Activated CD4-positive, alpha-beta T cell treated with anti-CD3 and anti-CD28 coated beads, Interleukin-2, Interleukin-4, amounts not matched to agents 100 ng/mL and 50 ng/mL, durations not matched to agents 16 hours and 8 hours (primary cell): Measurements from ENCODE around the gene INCENP.
"Not testable (repeated sequence)": the region's sequence is repeated elsewhere in the genome, so short reads cannot be mapped to it uniquely, and the experiment has no call there.

ENCODE experiments used
- DNase-seq: peaks from one replicate; pipeline ENCODE4 v3.0.0-alpha.2; 2020; ENCODE audit warnings: low spot score

INCENP gene

DNA sequence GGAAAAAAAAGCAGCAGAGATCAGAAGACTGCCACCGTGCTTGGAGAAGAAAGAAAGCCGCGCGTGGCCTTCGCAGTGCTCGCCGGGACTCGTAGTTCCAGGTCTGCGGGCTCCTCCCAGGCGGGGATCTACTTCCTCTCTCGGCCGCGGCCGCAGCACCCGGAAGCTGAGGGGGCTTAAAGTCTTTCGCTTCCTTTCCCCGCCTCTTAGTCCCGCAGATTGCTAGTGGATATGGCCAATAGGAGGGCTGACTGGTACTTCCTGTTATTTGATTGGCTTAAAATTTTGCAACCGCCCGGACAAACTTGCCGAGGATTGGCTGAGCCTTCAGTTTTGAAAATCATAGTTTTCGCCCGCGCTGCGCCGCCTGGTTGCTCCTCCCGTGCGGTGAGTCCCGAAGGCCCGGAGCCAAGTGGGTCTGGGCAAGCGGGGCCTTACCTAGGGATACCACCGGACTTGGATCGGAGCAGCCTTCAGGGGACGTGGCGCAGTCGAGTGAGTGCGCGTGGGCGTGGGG, at the start of gene INCENP:
INCENP (plus strand) TSS at position 343 of the 517 bp plus-strand sequence. CDS start 4,151 bp downstream, outside the sequence.
- DNase-seq = peak; percentile 98

DNA sequence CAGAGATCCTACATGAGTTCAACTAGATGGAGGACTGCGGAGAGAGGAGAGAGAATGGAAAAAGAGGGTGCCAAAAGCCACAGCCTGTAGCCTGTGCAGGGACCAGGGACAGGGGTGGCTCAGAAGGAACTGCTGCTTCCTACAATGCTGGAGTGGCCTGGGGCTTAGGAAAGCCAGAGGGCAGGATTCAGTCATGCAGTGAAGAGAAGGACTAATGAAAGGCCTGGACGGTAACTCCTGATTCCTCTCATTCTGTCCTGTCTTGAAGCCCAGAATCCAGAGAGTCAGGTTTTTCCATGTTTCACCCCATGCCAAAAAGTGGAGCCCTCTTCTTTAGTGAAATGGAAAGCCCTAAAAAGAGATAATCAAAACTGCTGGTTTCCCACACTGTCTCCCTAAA, 48.4 kb upstream of the INCENP start:
- no peak for DNase-seq

DNA sequence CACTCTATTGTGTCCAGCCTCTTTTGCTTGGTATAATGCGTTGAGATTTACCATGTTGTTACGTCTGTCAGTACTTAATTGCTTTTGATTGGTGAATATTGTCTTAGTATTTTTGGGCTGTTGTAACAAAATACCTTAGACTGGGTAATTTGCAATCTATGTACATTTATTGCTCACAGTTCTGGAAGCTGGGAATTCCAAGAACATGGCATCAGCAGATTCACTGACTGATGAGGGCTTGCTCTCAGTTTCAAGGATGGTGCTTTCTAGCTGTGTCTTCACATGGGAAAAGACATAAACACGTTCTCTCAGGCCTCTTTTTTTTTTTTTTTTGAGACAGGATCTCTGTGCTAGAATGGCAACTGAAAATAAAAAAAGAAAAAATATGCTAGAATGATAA, 46.7 kb upstream of the INCENP start:
- DNase-seq = no peak

DNA sequence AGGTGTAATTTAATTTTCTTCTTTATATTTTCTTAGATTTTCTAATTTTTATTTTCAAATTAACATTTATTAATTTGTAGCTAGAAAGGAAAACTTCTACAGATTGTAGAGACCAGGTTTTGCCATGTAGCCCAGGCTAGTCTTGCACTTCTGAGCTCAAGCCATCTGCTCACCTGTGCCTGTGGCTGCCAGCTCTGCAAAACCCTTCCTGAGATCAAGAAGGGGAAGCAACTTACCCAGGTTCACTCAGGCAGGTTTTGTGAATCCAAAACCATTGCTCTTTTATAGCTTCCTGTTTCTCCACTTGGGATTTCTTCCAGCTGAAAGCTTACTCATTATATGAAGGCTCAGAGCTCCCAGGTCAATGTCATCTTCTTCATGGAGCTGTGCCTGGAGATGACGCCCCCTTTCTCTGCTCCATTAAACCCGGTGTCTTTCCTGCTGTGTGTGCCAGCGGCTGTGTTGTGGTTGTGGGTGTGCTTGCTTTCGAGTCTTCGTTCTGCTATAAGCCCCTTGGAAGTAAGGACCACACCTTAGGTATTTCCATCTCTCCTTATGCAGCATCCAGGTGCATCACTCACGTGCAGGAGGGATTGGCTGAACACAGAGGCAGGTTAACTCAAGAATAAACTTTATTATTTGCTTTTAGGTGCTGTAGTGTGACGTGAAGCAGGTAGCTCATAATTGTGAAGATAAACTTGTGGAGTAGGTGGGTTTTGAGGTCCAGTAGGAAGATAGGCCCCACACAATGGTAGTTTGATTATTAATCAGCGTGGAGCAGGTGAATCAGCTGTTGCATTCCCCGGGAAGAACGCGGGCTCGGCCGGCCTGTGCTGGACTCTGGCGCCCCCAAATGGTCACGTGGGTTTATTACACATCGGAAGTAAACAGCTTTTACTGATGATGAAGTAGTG, 42.2 kb upstream of the INCENP start:
- DNase-seq = peak; percentile 75

DNA sequence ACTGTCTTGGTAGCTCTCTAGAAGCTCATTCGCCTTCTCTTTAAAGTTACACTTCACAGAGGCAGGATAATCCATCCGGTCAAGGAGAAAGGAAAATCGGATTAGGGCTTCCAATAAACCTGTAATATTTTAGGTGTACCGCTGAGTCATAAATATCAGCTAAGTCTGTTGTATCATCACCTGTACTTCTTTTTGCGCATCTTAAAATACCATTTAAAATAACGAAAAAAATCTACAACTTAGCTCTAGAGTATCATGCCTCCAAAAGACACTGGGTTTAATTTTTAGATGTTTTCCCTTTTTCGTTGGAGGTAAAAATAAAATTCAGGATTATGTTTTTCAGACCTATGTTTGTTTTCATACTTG, 41.5 kb upstream of the INCENP start:
- no peak for DNase-seq

DNA sequence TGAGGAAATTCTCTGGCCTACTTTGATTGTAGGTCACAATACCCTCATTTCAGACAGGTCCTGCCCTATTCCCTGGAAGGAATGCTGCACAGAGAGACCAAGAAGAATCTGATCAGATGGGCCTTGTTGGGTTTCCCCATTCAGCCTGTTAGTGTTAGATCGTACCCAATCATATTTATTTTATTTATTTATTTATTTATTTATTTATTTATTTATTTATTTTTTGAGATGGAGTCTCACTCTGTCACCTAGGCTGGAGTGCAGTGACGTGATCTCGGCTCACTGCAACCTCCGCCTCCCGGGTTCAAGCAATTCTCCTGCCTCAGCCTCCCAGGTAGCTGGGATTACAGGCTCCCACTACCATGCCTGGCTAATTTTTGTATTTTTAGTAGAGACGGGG, 39.0 kb upstream of the INCENP start:
- not testable (repeated sequence) for DNase-seq

DNA sequence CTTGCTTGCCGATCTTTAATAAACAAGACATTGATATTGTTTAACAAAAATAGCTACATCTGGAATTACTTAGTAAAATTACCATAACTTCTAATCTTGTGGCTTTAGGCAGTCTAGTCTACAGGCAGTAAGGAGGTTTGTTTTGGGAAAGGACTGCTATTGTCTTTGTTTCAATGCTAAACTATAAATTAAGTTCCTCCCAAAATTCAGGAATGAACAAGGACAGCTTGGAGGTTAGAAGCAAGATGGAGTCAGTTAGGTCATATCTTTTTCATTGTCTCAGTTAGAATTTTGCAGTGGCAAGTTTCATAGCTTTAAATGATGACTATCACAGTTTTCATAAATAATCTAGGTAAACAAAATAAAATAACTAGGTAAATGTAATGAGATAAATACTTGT, 36.1 kb upstream of the INCENP start:
- no peak for DNase-seq

DNA sequence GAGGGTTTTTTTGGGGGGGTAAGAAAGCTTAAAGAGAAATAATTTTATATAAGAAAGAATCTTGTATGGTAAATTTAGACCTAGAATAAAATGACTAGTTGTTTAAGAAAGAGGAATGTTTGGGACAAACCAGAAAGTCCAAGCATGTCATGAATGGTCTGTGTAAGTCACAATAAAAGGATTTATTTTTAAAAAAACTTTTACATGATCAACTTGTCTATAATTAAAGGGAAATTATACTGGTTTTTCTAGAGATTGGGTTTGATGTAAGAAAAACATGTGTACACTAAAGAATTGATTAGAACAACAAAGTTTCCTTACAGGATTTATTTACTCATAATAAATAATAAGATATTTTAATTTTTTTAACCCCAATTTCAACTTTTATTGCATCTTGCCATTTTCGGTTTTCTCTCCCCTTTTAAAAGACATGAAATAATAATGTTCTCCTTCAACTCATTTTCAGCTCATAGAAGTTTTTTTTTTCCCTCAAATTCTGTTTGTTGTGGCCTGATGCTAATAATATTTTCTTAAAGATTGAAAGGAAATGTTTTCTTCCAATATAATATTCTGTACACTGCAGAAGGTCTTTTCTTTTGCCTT, 35.4 kb upstream of the INCENP start:
- no peak for DNase-seq

DNA sequence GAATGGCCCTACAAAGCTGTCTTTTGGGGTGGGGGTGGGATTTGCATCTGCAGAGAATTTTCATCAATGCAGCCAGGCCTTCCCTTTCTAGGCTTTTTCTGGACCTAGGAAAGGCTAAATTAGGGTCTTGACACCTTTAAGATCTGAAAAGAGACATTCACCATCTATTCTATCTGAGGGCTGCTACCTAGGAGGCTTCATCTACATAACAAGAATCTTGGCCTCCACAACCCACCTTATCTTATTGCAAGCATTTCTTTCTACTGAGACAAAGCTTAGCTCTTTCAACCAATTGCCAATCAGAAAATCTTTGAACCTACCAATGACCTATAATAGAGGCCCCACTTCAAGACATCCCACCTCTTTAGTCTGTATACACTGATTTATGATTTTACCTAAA, 20.7 kb upstream of the INCENP start:
- DNase-seq = no peak

DNA sequence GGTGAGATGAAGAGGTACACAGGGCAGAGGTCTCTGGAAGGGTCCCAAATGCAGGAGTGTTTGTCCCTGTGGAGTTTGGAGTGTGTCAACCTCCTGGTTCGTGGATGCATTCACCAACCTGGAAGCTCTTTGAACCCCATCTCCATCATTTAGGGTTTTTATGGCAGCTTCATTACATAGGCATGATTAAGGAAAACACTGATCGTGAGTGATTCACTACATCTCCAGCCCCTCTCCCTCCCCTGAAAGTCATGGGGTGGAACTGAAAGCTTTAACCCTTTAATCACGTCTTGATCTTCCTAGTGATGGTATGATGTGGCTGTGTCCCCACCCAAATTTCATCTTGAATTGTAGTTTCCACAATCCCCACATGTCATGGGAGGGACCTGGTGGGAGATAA, 19.8 kb upstream of the INCENP start:
- DNase-seq = no peak

DNA sequence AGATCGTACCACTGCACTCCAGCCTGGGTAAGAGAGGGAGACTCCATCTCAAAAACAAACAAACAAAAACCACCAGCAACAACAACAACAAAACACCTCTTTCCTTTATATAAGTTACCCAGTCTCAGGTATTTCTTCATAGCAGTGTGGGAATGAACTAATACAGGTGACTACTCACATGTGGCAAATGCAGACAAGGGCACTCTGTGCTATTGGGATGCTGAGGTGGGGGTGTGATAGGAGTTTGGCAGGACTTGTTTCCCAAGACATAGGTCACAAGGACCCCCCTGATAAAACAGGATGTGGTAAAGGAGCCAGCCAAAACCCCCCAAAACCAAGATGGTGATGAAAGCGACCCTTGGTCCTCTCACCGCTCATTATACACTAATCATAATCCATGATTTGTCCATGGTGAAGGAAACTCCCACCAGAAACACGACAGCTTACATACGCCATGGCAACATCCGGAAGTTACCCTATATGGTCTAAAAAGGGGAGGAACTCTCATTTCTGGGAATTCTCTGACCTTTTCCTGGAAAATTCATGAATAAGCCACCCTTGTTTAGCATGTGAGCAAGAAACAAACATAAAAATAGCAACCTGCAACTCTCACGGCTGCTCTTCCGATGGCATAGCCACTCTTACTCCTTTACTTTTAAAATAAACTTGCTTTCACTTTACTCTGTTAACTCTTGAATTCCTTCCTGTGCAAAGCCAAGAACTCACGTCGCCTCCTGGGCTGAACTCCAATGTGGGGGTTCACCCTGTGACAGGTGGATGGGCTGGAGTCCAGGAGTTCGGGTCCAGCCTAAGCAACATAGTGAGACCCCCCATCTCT, 18.8 kb upstream of the INCENP start:
- peak; percentile 57 for DNase-seq

DNA sequence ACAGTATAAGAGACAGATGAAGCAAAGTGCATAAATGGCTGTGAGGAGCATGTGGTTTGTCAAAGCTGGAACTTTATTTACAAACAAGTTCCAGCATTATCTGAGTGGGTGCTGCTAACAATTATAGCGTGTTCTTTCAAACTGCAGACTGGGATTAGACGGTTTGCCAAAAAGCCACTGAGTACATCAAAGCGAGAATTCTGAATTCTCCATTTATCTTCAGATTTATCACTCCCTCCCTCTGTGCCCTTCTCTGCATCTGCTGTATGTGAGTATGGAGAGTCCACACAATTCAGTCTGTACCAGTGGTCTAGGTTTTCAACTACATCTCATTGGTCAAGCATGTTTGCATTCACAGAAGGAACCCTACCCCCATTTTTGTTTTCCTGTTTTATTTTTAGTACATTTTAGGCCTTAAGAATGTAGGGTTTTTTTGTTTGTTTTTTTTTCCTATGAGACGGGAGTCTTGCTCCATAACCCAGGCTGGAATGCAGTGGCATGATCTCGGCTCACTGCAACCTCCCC, 18.1 kb upstream of the INCENP start:
- DNase-seq = no peak

DNA sequence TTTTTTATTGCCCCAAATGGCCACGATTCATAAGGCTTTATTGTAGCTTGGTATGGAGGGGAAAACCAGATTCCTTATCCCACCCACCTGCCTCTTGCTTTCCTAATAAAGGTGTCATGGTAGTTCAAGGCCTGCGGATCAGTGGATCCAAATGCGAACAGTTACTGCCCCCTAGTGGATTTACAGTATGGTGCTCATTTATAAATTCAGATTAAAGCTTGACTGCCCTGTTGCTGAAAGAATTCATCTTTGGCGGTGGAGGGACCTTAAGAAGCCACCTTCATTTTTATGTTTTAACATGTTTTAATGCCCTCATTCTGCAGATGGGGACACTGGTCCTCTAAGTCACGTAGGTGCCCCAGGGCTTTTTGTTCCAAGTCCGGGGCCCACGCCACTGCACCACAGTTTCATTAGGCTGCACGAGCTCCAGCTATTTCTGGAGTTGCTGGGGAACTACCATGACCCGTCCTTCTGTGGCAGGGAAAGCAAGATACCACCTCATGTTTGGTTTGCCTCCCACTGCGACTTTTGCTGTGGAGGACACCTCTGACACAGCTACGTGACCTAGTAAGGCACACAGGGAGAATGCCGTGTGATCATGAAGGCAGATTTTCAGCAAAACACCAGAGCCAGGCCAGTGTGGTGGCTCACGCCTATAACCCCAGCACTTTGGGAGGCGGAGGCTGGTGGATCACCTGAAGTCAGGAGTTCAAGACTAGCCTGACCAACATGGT, 15.6 kb upstream of the INCENP start:
- DNase-seq = peak; percentile 70

DNA sequence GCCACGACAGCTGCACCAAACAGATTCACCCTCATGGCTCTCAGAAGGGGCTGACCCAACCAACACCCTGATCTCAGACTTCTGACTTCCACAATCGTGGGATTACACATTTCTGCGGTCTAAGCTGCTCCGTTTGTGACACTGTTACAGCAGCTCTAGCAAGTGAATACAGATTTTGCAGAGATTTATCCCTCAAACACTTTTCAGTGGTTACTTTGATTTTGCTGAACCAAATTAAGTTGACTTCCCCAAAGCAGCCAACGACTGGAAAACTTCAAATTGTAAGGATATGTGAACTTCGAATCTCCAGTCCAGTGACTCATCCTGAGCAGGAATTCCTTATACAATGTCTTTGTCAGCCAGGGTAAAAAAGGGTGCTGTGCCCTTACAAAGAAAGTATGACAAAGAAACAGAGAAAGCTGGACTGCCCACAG, 14.8 kb upstream of the INCENP start:
- DNase-seq = no peak

DNA sequence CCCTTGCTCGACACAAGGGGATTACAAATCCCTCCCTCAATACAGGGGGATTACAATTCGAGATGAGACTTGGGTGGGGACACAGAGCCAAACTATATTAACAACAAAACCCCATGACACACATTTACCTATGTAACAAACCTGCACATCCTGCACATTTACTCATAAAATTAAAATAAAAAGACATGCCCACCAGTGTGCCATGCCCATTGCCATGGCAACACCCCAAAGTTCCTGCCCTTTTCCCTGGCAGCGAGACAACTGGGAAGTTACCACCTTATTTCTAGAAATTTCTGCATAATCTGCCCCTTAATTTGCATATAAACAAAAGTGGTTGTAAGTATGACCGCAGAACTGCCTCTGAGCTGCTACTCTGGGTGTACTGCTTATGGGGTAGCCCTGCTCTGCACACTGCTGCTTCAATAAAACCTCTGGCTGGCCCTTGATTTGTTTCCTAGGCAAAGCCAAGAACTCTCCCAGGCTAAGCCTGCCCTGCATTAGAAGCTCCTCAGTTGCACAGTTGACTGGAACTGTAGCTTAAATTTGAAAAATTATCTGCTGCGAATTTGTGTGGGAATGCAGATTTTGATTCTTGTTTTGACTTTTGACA, 8.6 kb upstream of the INCENP start:
- no peak for DNase-seq

DNA sequence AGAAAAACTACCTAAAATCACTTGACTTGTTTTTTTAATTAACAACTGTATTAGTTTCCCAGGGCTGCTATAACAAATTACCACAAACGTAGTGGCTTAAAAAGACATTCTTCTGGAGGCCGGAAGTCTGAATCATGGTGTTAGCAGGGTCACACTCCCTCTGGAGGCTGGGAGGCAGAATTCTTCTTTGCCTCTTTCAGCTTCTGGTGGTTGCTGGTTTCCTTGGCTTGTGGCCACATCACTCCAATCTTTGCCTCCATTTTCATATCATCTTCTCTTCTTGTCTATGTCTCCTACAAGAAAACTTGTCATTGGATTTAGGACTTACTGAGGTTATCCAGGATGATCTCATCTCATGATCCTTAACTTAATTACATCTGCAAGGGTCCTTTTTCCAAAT, 7.4 kb upstream of the INCENP start:
- no peak for DNase-seq

DNA sequence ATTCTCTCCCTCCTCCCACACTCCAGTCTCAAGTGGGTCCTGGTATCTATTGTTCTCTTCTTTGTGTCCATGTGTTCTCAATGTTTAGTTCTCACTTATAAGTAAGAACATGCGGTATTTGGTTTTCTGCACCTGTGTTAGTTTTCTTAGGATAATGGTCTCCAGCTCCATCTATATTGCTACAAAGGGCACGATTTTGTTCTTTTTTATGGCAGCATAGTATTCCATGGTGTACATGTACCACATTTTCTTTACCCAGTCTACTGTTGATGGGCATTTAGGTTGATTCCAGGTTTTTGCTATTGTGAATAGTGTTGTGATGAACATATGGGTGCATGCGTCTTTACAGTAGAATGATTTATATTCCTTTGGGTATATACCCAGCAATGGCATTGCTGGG, 4.2 kb upstream of the INCENP start:
- no peak for DNase-seq

DNA sequence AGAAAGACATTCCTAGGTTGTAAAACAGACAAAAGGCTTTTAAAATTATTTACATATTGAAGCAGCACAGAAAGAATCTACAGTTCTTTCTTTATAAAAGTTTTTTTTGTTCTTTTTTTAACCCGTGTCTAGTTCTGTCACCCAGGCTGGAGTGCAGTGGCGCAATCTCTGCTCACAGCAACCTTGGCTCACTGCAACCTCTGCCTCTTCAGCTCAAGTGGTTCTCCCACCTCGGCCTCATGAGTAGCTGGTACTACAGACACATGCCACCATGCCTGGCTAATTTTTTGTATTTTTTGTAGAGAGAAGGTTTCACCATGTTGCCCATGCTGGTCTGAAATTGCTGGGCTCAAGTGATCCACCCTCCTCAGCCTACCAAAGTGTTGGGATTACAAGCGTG, 3.8 kb upstream of the INCENP start:
- DNase-seq = no peak

DNA sequence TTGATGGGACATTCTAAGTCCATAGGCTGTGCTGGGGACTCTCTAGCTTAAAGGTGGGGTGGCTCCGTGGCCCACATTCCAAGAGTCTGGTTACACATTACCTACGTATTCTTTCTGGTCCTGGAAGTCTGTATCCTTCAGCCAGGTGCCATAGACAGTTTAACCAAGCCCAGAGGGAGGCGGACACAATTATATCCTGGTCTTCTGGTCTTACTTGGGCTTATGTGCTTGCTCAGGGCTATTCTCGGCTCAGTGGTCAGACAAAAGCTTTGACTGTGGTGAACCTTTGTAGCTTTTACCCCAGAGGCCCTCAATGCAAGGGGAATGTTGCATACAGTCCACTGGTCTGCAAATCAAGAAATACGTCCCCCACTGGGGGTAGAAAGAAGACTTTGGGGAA, 3.4 kb upstream of the INCENP start:
- no peak for DNase-seq

DNA sequence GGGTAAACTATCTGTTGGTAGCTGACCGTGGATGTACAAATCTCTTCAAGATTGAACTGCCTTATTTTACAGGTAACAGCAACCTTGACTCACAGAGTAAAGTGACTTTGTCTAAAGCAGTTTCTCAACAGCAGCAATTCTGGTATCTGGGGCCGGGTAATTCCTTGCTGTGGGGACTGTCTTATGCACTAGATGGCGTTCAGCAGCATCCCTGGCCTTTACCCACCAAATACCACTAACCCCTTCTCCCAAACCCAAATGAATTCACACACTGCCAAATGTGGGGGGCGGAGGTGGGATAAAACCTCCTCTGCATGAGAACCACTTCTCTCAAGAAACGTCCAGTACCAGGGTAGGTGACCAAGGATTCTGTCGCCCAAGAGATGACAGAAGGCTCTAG, 1.7 kb upstream of the INCENP start:
- no peak for DNase-seq
